Superior temporal gyrus (tissue), 1 donor: ENCODE measurements around the gene ZFAND2A.
A peak's percentile ranks its signal among the peaks of the same experiment; 100 is the strongest.
"Not testable (repeated sequence)": the region's sequence is repeated elsewhere in the genome, so short reads cannot be mapped to it uniquely, and the experiment has no call there.

ENCODE experiments used
- DNase-seq: peaks from one replicate; pipeline ENCODE4 v3.0.0-alpha.2; 2016; ENCODE audit errors: extremely low spot score

ZFAND2A gene

DNA sequence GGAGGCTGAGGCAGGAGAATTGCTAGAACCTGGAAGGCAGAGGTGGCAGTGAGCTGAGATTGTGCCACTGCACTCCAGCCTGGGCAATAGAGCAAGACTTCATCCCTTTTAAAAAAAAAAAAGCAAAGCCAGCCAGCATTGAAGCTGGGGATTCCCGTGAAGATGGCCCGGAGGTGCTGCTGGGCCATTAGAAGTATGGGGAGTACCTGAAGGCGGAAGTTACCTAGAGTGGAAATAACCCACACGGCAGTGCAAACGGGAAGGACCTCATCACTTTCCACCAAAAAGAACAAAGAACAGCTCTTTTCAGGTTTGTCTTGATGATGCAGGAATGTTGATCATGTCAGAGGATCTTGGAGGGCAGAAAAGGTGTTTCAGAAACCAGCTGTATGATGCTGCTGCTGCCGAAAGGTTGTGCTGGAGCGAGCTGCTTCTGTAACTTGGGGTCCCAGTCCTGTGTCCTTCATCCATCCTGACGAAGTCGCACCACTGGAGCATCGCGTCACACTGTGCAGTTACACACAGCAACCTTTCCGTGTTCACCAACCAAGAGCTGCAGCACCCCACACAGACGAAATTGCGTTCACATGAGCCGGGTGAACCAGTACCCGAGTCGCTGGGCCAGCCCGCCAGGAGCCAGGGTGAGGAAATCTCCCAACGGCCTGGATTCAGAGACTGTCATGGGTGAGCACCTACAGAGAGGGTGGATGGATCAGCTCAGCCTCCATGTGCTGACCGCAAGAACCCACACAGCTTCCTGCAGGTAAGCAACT is 8.2 kb downstream of the ZFAND2A start:
- no peak for DNase-seq

DNA sequence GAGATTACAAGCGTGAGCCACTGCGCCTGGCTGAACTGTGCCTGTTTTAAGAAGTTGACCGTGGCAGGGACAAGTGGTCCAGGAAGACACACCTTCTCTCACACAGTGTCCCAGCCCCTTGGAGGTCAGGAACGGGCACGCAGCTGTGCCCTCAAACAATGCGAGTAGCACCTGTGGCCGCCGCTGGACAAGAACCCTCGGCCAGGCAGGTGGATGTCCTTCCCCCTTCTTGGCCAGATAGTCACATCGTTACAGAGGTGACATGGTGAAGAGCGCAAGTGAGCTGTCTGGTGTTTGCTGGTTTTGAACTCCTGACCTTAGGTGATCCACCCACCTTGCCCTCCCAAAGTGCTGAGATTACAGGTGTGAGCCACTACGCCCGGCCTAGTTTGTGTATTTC is 8.8 kb downstream of the ZFAND2A start:
- DNase-seq: no peak

DNA sequence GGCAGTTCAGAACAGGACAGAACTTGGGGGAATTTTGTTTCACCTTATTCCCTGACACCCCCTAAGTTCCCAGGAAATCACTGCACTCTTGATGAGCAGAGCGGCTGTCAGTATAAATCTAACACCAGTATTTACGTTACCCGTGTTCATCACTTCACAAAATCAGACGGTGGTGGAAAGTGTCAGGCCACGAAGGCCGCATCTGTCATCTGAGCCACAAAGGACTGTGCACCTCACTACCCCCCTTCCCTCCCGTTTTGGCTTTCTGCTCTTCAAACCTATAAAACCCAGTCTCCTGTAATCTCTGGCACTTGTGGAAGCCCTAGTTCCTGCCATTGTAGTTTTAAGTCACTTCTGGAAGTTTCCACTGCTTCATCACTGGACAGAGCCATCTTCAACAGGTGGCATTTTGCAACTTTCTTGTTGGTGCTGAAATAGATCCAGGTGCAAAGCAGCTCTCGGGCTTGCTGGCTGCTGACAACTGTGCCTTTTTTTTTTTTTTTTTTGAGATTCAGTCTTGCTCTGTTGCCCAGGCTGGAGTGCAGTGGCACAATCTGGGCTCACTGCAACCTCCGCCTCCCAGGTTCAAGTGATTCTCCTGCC is 9.5 kb downstream of the ZFAND2A start:
- DNase-seq: no peak

DNA sequence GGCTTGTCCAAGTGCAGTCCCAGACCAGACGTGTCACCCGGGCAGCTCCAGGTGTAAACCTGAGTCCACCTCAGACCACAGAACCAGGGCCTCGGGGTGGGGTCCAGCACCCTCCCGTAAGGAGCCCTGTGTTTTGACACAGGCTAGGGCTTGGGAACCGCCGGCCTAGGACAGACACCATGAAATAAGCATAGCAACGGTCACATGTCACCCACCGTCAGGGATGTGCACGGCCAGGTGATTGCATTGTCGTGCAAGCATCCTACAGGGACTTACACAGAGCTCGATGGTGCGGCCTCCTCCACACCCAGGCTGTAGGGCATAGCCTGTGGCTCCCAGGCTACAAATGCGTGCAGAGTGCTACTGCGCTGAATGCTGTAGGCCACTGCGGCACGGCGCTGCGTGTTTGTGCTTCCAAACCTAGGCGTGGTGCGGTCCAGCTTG is 10.6 kb downstream of the ZFAND2A start:
- DNase-seq: no peak

DNA sequence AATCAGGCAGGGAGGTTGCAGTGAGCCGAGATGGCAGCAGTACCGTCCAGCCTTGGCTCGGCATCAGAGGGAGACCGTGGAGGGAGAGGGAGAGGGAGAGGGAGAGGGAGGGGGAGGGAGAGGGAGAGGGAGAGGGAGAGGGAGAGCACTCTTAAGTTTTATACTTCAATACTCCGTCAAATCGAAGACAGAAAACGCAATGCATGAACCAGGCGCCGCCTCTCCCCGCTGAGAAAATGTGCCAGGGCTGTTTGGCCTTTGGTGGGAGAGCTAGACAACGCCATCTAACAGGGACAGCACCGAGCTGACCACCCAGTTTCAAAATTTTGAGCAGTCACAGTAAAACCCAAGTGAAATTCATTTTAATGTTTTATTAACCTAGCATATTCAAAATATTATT is 12.1 kb downstream of the ZFAND2A start:
- DNase-seq: not testable (repeated sequence)

DNA sequence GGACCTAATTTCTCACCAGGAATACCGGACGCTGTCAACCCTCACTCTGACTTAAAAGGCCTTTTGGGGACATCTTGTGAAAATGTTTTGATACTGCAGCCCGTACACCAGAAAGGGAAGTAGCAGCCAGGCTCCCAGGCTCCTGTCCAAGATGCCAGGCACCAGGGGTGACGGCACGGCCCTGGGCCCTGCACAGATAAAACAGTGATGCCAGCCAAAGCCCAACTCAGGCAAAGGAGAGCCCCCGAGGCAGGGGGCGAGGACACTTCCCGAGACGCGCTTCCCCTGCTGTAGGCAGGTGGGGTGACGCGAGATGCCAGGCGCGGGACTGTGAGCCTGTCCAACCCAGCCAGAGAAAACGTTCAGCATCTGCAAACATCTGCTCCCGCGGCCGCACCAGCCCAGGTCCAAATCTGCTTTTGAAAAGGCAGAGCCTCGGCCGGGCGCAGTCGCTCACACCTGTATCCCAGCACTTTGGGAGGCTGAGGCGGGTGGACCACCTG is 15.7 kb downstream of the ZFAND2A start:
- DNase-seq: peak; percentile 56

DNA sequence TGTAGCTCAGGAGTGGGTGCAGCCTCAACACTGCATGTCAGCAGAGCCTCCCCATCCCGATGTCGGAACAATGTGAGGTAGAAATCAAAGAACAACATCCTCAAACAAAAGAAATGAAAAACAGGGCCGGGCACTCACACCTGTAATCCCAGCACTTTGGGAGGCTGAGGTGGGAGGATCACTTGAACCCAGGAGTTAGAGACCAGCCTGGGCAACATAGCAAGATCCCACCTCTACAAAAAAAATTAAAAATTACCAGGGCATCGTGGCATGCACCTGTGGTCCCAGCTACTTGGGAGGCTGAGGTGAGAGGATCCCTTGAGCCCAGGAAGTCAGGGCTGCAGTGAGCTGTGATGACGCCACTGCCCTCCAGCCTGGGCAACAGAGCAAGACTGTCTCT is 17.0 kb downstream of the ZFAND2A start:
- DNase-seq: not testable (repeated sequence)

DNA sequence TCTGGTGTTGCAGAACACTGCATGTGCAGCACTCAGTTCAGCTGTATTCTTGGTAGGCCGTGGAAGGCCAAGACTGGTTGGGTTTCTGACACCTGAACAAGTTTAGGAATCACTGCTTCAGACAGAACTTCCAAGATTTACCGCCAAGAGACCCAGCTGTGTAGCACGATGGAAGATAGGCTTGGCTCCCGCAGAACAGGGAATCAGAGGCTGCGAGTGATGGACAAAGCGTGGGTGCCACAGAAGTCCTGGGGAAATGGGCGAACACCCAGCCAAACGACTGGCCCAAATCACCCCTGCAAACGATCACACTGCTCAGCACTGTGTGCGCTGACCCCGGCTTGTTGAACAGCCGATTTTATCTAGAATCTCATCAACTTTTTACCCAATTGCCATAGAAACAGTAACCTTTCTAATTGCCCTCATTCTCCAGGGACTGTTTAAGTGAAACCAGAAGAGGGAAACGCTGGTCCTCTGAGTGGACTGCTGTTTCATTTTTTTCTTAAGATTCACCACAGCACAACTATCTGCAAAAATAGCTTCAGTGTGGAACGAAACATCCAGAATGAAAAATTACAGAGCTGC is 17.9 kb downstream of the ZFAND2A start:
- DNase-seq: no peak

DNA sequence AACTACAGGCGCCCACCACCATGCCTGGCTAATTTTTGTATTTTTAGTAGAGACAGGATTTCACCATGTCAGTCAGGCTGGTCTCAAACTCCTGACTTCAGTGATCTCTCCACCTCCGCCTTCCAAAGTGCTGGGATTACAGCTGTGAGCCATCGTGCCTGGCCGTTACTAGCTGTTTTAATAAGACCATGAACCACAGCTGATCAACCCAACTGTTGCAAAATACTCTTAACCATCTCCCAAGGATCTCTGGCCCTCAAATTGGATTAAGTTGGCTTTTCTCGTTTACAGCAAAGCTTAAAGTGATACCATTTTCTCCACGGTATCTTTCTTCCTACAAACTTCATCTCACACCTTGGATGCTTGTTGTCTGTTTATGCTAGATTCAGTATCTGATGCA is 18.3 kb downstream of the ZFAND2A start:
- DNase-seq: no peak

DNA sequence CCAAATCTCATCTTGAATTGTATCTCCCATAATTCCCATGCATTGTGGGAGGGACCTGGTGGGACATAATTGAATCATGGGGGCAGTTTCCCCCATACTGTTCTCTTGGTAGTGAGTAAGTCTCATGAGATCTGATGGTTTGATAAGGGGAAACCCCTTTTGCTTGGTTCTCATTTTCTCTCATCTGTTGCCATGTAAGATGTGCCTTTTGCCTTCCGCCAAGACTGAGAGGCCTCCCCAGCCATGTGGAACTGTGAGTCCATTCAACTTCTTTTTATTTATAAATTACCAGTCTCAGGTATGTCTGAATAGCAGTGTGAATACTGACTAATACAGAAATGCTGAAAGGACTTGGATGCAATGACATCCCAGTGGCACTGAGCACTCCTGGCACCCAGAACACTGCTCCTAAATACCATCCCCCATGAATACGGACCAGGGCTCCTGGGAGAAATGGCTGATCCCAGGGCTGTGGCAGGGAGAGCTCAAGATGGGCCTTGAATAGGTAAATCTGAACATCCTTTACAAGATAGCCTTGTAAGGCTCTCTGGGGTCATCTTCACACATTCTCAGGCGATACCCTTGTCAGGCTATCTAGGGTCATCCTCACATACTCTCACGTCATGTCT is 19.4 kb downstream of the ZFAND2A start:
- DNase-seq: no peak

DNA sequence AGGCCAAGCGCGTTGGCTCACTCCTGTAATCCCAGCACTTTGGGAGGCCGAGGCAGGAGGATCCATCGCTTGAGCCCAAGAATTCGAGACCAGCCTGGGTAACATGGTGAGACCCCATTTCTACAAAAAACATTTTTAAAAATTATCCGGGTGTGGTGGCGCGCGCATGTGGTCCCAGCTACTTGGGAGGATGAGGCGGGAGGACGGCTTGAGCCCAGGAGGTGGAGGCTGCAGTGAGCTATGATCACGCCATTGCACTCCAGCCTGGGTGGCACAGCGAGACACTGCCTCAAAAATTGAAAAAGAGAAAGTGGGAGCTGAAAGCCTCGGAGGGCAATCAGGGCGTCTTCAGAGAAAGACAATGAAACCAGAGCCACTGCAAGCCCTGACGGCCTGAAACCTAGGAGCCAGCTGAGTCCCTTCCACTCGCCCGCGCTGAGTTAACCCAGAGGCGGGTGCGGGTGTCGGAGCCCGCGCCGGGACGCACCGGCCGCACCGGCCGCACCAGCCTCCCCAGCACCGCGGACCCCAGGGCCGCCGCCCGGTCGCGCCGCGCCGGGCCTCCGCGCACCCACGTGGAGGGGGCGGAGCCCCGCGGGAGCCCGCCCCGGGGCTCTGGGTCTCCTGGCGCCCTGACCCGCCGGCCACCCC is 22.4 kb downstream of the ZFAND2A start:
- DNase-seq: no peak

DNA sequence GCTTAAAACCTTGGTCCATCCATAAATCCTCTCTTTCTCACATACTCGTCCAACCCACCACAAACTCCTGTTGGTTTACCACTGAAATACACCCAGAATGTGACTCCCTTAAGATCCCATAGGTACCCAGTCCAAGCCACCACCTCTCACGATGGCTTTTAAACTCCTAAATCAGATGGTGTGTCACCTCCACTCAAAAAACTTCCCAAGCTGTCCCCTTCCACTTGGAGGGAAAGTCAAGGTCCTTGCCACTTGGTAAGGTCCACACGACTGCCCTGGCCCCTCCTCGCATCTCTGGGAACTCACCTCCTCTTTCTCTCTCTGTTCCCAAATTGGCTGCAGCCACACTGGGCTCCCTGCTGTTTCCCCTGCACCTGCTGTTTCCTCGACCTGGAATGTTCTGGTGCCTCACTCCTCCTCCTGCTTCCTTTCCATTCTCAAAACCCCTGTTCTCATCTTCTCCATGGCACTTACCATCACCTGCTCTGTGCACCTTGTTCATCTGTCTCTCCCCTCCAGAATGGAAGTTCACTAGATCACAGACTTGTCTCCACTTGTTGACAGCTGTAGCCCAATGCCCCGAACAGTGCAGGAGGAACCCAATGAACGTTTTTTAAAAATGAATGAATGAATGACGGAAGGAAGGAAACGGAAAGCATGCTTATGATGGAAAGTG is 23.0 kb downstream of the ZFAND2A start:
- no peak for DNase-seq

DNA sequence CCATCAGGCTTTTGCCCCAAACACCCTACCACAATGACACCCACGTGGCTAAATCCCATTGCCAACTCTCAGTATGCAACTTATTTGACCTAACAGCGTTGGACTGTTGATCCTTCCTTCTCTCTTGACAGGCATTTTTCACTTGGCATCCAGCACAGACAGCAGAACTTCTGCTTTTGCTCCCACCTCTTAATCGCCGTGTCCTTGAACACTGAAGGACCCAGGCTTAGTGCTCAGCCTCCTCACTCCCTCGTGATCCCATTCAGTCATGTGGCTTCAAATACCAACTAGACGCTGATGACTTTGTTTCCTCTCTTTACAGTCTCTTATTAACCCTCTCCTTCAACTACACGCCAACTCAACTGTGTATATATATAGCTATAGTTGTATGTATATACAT is 25.0 kb downstream of the ZFAND2A start:
- DNase-seq: no peak

DNA sequence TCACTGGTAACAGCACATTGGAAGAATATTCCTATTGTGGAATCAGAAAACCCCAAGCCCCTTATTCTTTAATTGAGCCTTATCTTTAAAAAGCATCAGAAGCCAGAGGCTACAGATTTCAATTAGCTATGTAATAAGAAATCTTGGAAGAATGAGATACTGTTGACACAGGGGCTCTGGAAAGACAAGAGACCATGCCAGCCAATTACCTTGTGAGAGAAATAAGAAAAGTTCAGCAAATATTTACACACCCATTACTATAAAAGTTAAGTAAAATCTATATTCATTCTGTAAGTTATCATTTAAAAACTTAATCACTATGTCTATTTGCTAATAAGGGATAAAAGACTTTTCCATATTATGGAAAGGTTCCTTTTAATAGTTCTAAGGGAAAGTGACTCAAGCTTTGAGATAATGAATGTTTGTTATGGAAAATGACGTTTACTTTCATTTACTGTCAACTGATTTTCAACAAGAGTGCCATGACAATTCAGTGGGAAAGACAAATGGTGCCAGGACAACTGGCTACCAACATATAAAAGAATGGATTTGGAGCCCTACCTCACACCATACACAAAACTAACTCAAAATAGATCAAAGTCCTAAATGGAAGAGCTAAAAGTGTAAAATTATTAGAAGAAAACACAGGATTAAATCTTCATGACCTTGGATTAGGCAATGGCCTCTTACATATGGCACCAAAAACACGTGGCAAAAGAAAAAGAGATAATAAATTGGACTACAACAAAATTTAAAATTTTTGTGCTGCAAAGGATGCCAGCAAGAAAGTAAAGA is 28.3 kb downstream of the ZFAND2A start:
- DNase-seq: no peak

DNA sequence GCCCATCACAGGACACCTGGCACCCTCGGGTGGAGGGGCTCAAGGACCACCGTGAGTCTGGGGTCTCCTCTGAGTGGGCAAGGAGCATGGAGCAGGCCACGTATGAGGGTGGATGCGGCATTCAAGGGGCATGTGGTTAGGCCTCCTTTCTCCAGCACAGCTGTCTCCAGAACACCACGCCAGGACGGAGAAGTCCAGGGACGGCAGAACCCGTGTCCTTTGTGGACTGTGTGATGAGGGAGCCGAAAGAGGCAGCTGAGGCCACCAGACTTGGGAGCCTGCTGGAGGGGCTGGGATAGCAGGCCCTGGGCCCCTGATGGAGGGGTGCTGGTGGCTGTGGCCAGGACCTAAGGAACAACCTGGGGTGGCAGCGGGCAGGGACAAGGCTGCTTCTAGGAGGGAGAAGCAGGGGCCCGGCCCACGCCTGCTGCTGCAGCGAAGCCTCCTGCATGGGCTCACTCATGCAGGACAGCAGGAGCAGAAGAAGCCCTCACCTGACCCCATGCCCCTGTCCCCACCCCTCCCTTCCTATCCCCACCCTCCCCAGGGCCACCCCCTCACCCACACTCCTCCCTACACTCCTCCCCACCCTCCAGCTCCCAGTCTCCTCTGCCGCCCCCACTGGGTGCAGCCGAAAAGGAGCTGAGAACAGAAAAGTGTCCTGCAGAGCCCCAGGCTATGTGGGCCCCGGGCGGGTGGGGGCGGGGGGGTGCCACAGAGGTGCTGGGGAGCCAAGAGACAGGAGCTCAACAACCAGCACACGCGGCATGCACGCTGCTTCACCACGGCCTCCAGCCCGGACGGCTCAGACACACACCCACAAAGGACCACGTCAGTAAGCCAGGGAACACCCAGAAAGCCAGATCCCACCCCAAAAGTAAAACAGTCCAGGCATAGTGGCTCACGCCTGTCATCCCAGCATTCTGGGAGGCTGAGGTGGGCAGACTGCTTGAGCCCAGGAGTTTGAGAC is 29.7 kb downstream of the ZFAND2A start:
- no peak for DNase-seq

DNA sequence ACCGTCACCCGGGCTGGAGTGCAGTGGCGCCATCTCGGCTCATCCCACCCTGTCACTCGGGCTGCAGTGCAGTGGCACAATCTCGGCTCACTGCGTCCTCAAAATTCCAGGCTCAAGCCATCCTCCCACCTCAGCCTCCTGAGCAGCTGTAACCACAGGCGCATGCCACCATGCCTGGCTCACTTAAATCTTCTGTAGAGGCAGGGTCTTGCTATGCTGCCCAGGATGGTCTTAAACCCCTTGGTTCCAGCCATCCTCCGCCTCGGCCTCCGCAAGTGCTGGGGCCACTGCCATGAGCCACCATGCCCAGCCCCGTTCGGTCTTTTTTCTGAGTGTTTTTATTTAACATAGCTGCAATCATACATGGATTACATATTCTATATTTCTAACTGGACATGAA is 30.6 kb downstream of the ZFAND2A start:
- DNase-seq: no peak

DNA sequence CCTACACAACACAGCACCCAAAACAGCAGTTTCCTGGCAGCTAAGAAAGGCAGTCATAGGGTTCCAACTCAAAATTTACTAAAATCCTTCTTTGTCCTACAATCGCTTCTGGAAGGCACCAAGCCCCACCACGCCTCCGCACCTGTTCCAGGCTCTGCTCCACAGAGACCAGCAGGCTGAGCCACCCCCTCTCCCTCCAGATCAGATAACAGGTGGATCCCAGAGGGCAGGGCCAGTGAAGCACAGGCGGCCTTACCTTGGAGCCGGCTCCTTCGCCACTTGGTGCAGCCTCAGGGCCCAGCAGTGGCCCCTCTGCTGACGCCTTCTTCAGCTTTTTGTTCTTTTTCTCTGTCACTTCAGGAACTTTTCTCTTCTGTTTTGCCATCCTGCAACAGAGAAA is 33.0 kb downstream of the ZFAND2A start:
- no peak for DNase-seq

DNA sequence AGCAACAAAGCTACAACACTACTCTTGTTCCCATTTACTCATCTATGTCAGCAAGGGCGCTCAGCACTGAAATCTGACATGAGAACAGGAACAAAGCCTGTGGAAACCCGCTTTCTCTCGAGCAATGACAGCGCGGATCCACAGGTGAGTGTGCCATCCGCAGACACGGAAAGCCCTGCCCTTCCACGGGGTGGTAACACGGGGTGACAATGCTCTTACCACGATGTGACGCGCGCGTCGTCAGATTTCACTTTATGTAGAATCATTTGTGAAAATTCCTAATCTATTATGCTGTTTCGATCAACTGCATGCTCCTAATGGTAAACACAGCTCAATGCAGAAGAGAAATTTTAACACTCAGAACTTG is 34.4 kb downstream of the ZFAND2A start:
- DNase-seq: no peak

DNA sequence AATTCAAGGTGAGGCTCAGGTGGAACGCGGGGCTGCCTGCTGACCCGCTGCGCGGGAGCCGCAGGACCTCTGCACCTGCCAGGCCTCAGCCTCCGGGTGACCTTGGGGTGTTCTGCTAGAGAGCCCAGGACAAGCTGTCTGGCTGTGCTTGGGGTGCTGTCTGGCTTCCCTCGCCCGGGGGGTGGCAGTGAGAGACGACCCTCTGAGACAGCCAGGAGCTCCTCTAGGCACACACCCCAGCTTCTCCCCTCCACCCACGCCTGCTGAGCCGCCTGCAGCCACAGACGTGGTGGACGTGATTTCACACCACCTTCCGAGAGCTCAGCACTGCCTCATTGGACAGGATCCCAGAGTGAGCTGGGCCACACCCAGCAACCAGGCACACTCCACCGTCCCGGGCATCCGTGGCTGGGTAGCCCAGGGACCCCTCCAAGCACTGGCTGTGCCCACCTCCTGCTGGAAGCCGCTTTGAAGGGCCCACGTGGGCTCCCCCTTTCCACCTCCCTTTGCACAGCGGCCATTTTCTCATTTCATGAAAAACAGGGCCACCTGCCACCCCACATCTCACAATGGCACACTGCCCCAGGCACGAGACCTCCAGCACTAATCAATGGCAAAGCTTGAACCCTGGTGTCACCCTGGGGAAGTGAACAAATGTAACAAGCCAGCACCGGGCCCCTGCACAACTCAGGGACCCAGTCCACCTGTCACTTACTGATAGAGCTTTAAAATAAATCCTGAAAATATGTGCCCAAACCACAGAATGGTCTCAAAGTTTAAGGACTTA is 35.0 kb downstream of the ZFAND2A start:
- DNase-seq: no peak
